Measurements from ENCODE around the gene SNED1. TPM values are rescaled to one million over a fixed set of nuclear protein-coding genes. Genes with fewer than 3 reads are reported as not detected.

The SNED1 gene
- polyA plus RNA-seq, 1 donor from 2014 or later = 0.32 TPM

GRCh38 chr2:240957656-240958365 lies 40.6 kb upstream of the SNED1 start:
- Histone ChIP-seq H3K9me2 (ENCODE audit: insufficient read depth, low read length) (no peaks in the 10 kb centered on the region), H3K9ac (ENCODE audit: low read length) (no peak overlapping the region), H3K9me3 (ENCODE audit: low read length) (no peaks in the 10 kb centered on the region), H4K20me1 (ENCODE audit: insufficient read depth) (no peaks in the 10 kb centered on the region), H3K27me3 (ENCODE audit: insufficient read depth, low read depth, low read length) (no peaks in the 10 kb centered on the region), H3K36me3 (ENCODE audit: insufficient read depth, low read length) (no peaks in the 10 kb centered on the region), H3K27ac (ENCODE audit: low read length) (no peak overlapping the region), H3K4me3 (ENCODE audit: low read length) (no peak overlapping the region), H3K4me2 (ENCODE audit: low read length) (no peak overlapping the region), H3K79me2 (replicated peaks; ENCODE audit: insufficient read depth, low read length) (no peaks in the 10 kb centered on the region), H3F3A (ENCODE audit: insufficient read depth, low read length, poor library complexity, severe bottlenecking) (no peaks in the 10 kb centered on the region), H2AFZ (ENCODE audit: low read depth, low read length) (no peak overlapping the region)
- TF ChIP-seq RAD21 (conservative IDR thresholded peaks at IDR 0.05) = no peak
- TF ChIP-seq, protein P1, sequence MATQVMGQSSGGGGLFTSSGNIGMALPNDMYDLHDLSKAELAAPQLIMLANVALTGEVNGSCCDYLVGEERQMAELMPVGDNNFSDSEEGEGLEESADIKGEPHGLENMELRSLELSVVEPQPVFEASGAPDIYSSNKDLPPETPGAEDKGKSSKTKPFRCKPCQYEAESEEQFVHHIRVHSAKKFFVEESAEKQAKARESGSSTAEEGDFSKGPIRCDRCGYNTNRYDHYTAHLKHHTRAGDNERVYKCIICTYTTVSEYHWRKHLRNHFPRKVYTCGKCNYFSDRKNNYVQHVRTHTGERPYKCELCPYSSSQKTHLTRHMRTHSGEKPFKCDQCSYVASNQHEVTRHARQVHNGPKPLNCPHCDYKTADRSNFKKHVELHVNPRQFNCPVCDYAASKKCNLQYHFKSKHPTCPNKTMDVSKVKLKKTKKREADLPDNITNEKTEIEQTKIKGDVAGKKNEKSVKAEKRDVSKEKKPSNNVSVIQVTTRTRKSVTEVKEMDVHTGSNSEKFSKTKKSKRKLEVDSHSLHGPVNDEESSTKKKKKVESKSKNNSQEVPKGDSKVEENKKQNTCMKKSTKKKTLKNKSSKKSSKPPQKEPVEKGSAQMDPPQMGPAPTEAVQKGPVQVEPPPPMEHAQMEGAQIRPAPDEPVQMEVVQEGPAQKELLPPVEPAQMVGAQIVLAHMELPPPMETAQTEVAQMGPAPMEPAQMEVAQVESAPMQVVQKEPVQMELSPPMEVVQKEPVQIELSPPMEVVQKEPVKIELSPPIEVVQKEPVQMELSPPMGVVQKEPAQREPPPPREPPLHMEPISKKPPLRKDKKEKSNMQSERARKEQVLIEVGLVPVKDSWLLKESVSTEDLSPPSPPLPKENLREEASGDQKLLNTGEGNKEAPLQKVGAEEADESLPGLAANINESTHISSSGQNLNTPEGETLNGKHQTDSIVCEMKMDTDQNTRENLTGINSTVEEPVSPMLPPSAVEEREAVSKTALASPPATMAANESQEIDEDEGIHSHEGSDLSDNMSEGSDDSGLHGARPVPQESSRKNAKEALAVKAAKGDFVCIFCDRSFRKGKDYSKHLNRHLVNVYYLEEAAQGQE (IDR thresholded peaks at IDR 0.05; ENCODE audit: borderline replicate concordance) = no peak

DNA sequence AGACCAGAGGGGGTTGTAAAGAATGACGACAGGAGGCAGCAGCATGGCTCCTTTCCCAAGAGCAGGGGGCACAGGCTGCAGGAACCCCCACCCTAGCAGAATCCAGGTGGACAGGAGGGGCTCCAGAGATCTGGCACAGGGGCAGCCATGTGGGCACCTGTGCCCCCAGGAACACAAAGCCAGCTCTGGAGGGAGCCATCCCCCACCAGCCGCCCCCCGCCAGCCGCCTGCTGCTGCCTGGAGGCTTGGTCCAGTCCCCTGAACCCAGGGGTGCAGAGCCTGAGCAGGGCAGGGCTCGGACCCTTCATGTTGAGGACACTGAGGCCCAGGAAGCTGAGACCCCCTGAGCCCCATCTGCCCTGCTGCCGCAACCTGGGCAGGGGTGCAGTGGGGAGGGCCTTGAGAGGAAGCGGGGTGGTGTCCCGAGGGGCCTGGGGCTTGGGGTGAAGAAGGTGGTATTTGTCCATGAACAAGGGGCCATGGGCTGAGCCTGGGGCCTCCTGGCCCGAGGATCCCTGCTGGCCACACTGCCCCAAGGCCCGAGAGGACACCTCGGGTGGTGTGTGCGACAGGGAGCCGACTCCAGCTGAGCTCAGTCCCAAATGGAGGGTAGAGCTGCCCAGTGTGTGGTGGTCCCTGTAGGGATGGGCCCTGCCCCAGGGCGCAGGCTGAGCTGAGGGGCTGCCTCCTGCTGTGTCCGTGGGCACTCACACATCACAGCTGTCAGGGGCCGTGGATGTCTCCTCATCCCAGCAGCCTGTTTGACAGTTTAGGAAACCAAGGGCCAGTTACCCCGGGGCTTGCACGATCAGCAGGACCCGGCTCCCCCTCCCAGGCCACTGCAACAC lies 39.8 kb upstream of the SNED1 start:
- TF ChIP-seq TAF1 (IDR thresholded peaks at IDR 0.05; ENCODE audit: low read depth) (no peak), SMC3 (conservative IDR thresholded peaks at IDR 0.05; ENCODE audit: poor library complexity) (no peak), RAD21 (conservative IDR thresholded peaks at IDR 0.05) (no peak), EP300 (conservative IDR thresholded peaks at IDR 0.05; ENCODE audit: poor library complexity, severe bottlenecking) (no peak), CTCF (IDR thresholded peaks at IDR 0.05; ENCODE audit: poor library complexity, severe bottlenecking) (no peak), EZH2 (IDR thresholded peaks at IDR 0.05; ENCODE audit: borderline replicate concordance, insufficient read depth, low read length, poor library complexity, severe bottlenecking) (no peak), MXI1 (conservative IDR thresholded peaks at IDR 0.05; ENCODE audit: poor library complexity, severe bottlenecking) (no peak), POLR2AphosphoS5 (IDR thresholded peaks at IDR 0.05) (no peak)
- TF ChIP-seq, protein P1 (IDR thresholded peaks at IDR 0.05; ENCODE audit: borderline replicate concordance) = no peak
- Histone ChIP-seq H3K27me3 (ENCODE audit: insufficient read depth, low read depth, low read length) (no peaks in the 10 kb centered on the region), H2AFZ (ENCODE audit: low read depth, low read length) (no peak overlapping the region), H3K9ac (ENCODE audit: low read length) (no peak overlapping the region), H3K9me2 (ENCODE audit: insufficient read depth, low read length) (no peaks in the 10 kb centered on the region), H3F3A (ENCODE audit: insufficient read depth, low read length, poor library complexity, severe bottlenecking) (no peaks in the 10 kb centered on the region), H3K4me3 (ENCODE audit: low read length) (no peak overlapping the region), H3K9me3 (ENCODE audit: low read length) (no peaks in the 10 kb centered on the region), H4K20me1 (ENCODE audit: insufficient read depth) (no peaks in the 10 kb centered on the region), H3K4me2 (ENCODE audit: low read length) (no peak overlapping the region), H3K36me3 (ENCODE audit: insufficient read depth, low read length) (no peaks in the 10 kb centered on the region), H3K27ac (ENCODE audit: low read length) (no peak overlapping the region), H3K79me2 (replicated peaks; ENCODE audit: insufficient read depth, low read length) (no peaks in the 10 kb centered on the region)

All from neural cell (in vitro differentiated cells).